ENCODE data around the gene RMRP.

DNA sequence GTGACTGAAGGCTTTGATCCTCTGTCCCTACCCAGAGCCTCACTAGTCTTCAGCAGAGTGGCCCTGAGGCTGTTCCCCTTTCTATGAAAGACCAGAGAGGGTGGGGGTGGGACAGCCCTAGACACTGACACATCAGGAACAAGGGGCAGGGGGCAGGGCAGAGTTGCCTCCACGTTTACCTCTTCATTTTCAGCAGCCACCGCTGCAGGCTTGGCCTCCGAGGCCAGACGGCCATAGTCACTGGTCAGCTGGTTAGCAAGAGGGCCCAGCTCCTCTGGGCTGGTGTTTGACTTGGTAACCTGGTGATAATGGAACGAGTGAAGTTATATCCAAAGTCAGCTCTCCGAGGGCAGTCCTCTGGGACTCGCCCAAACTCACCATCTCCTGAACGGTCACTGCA is 47.6 kb upstream of the RMRP start:
- TF ChIP-seq EZH2phosphoT487 (IDR thresholded peaks at IDR 0.05; ENCODE audit: borderline replicate concordance, low read length): no peak
- TF ChIP-seq, protein P1, sequence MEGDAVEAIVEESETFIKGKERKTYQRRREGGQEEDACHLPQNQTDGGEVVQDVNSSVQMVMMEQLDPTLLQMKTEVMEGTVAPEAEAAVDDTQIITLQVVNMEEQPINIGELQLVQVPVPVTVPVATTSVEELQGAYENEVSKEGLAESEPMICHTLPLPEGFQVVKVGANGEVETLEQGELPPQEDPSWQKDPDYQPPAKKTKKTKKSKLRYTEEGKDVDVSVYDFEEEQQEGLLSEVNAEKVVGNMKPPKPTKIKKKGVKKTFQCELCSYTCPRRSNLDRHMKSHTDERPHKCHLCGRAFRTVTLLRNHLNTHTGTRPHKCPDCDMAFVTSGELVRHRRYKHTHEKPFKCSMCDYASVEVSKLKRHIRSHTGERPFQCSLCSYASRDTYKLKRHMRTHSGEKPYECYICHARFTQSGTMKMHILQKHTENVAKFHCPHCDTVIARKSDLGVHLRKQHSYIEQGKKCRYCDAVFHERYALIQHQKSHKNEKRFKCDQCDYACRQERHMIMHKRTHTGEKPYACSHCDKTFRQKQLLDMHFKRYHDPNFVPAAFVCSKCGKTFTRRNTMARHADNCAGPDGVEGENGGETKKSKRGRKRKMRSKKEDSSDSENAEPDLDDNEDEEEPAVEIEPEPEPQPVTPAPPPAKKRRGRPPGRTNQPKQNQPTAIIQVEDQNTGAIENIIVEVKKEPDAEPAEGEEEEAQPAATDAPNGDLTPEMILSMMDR (conservative IDR thresholded peaks at IDR 0.05; ENCODE audit: low read depth, low read length): no peak
